Stimulated activated CD8-positive, alpha-beta memory T cell treated with anti-CD3 and anti-CD28 coated beads, Interleukin-15, amount 100 ng/mL, for 24 hours (primary cell): ENCODE results near the gene ZCCHC10.
"Not testable (repeated sequence)": the region's sequence is repeated elsewhere in the genome, so short reads cannot be mapped to it uniquely, and the experiment has no call there.

Experiments
- DNase-seq: peaks from one replicate; pipeline ENCODE4 v3.0.0-alpha.2; 2020; ENCODE audit warnings: low read depth

Gene ZCCHC10

DNA sequence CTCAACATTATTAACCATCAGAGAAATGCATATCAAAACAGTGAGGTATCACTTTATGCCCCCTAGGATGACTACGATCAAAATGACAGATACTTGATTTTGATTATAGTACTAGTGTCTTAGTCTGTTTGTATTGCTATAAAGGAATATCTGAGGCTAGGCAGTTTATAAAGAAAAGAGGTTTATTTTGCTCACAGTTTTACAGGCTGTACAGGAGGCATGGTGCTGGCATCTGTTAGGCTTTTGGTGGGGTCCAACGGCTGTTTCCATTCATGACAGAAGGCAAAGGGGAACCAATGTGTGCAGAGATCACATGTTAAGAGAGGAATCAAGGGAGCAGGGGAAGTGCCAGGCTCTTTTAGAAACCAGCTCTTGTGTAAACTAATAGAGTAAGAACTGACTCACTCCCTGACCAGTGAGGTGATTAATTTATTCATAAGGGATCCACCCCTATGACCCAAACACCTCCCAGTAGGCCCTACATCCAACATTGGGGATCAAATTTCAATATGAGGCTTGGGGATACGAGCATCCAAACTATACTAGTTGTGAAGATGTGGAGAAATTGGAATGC, 46.9 kb downstream of the ZCCHC10 start:
- no peak for DNase-seq

DNA sequence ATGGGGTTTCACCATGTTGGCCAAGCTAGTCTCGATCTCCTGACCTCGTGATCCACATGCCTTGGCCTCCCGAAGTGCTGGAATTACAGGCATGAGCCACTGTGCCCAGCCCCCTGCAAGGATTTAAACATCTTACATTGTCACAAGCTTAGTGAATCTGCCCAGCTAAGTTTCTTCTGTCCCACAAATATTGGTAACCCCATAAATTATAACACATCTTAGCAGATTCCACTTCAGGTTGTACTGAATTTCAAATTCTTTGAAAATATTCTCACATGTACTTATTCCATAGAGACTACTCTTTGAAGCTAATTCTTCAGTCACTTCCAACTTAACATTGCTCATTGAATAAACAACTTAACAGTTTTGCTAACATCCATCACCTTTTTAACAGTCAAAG, 49.5 kb downstream of the ZCCHC10 start:
- DNase-seq = no peak

DNA sequence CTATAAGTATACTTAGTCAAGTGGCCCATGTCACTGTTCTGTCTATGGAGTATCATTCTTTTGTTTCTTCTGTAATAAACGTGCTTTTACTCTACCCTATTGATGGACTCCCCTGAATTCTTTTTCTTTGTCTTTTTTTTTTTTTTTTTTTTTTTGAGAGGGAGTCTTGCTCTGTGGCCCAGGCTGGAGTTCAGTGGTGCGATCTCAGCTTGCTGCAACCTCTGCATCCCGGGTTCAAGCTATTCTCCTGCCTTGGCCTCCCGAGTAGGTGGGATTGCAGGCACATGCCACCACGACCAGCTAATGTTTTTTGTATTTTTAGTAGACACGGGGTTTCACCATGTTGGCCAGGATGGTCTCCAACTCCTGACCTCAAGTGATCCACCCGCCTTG, 53.9 kb downstream of the ZCCHC10 start:
- not testable (repeated sequence) for DNase-seq

DNA sequence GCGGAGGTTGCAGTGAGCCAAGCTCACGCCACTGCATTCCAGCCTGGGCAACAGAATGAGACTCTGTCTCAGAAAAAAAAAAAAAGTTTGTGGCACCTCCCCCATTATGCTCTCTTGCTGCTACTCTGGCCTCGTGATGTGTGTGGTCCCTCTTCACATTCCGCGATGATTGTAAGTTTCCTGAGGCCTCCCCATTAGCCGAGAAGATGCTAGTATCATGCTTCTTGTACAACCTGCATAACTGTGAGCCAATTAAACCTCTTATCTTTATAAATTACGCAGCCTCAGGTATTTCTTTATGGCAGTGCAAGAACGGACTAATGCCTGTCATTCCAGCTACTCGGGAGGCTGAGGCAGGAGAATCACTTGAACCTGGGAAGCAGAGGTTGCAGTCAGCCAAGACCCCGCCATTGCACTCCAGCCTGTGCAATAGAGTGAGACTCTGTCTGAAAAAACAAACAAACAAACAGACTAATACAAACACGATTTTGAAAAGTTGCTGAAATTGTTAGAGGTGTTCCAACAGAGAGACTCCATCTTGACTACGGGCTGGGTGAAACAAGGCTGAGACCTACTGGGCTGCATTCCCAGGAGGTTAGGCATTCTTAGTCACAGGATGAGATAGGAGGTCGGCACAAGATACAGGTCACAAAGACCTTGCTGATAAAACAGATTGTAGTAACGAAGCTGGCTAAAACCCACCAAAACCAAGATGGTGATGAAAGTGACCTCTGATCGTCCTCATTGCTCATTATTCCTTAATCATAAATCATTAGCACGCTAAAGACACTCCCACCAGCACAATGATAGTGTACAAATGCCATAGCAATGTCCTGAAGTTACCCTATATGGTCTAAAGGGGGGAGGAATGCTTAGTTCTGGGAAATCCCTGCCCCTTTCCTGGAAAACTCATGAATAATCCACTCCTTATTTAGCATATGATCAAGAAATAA, 54.6 kb downstream of the ZCCHC10 start:
- no peak for DNase-seq

DNA sequence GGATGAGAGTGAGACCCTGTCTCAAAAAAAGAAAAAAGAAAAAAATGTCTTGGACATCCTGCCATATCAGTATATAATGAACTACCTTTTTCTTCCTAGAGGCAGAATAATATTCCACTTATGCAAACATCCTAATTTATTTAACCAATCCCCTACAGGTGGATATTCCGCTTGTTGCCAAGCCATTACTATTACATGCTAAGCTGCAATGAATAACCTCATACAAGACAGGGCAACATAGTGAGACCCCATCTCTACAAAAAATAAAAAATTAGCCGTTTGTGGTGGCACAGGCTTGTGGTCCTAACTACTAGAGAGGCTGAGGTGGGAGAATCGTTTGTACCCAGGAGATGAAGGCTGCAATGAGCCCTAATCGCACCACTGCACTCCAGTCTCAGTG, 61.2 kb downstream of the ZCCHC10 start:
- DNase-seq = no peak

DNA sequence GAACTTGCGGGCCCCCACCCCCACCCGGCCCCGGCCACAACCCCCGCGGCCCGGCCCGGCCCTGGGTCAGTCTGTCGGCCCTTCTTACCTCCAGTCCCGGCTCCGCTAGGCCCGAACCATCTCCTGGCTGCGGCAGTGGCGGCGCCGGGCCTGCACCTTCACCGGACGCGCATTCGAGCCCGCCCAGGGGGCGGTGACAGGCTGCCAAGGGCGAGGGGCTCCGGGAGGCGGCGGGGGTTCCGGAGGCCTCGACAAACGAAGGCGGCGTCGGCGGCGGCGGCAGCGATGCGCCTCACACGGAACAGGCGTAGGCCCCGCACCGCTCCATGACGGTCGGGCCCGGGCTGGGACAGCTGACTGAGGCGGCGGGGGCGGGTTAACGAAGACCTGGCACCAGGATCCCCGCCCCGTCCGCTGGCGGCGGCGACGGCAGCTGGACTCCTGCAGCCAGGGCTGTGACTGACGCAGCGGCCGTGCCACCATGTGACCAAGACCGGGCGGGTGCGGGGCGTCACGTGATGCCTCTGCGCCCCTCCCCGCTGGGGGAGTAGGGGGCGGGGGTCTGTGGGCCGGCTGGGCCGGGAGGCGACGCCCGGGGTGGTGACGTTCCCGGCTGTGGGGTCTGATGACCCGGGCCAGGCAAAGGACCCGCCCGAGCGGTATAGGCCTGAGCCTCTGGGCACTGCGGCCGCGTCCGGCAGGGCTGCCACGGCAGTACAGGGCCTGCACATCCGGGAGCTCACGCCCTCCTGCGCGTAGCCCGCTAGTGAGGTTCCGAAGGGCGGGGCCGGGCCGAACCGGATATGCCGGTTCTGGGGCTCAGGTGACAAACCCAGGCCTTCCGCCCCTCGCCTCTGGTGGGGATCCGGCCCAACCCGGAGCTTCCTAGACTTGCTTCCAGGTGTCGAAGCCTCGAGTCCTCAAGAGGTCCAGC, 62.9 kb downstream of the ZCCHC10 start, which contains the start of gene AFF4:
TSS of gene AFF4 (minus strand) at position 464 of the 934 bp plus-strand sequence. CDS start 26,445 bp downstream, outside the sequence.
- peak; percentile 55 for DNase-seq

DNA sequence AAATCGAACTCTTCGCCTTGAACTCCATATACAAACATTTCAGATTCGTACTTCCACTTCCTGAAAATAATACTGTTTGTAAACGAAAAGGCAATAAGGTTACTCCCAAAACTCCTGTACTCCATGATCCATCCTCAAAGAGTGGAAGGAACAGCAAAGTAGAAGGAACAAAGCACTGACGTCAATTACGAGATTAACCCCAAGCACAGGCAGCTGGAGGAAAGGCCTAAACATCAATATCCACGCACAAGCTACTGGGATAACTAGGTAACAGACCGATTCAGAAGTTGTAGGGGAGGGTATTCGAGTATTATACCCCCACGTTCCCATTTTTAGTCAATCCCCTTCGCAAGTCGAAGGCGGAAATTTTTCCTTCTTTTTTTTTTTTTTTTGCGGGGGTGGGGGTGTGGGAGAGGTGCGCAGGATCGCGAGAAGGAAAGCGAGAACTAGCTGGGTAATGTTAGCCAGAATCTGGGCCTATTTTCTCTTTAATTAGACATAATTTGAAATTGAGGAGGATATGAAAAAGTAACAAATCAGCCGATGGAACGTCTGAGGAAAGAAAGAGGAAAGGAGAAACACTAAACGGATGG, 63.8 kb downstream of the ZCCHC10 start:
- no peak for DNase-seq

DNA sequence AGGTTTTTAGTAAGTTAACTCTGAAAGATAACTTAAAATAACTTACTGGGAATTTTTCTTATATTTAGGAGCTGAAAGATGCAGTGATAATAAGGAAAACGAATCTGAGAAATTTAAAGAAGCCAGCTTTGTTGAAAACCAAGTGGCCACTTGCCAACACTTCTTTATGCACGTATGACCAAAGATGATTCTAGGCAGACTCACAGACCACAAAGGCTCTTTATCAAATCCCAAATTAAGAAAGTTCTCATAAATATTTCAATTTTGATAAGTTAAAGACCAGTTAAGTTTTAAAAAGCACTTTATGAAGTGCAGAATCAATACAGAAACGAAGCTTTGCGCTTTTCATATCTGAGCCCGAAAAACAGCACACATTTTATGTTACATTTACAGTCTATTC, 64.5 kb downstream of the ZCCHC10 start:
- no peak for DNase-seq

DNA sequence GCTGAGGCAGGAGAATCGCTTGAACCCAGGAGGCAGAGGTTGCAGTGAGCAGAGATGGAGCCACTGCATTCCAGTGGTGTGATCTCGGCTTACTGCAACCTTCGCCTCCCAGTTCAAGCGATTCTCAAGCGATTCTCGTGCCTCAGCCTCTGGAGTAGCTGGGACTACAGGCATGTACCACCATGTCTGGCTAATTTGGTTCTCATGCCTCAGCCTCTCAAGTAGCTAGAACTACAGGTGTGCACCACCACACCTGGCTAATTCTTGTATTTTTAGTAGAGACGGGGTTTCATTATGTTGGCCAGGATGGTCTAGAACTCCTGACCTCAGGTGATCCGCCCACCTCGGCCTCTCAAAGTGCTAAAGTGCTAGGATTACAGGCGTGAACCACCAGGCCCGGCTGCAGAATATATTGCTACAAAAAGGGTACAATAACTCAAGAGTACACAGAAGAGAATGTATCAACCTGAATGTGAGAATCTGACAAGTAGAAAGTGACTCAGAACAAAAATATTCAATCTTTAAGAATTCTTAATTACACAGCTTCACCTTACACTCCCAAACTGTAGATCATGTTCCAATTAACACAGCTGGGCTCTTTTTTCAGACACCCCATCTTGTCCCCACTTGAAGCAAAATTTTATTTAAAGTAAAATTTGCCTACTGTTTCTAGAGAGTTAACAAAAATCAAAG, 65.1 kb downstream of the ZCCHC10 start:
- not testable (repeated sequence) for DNase-seq

DNA sequence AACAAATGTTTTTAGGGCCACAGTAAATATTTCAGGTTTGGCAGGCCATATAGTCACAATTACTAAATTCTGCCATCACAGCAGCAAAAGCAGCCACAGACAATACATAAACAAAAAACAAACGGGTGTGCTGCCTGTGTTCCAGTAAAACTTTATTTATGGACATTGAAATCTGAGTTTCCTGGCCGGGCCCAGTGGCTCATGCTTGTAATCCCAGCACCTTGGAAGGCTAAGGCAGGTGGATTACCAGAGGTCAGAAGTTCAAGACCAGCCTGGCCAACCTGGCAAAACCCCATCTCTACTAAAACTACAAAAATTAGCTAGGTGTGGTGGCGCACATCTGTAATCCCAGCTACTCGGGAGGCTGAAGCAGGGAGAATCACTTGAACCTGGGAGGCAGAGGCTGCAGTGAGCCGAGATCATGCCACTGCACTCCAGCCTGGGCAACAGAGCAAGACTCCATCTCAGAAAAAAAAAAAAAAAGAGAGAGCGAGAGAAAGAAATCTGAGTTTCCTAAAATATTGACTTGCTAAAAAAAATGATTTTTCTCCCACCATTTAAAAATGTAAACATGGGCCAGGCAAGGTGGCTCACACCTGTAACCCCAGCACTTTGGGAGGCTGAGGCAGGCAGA, 70.1 kb downstream of the ZCCHC10 start:
- not testable (repeated sequence) for DNase-seq

DNA sequence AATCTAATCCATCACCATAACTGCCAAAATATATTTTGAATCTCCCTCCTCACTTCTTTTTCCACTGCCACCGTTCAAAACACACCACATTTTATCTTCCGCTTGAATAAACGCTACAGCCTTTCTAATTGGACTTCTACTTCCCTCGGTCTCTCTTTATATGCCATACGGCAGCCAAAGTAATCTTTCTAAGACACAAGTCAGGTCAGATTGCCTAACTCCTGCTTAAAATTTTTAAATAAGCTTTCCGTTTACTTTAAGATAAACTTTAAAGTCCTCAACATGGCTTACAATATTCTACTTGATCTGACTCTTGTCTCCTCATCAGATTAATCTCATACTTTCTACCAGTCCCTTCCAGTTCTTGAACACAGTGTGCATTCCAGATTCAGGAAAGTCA, 72.6 kb downstream of the ZCCHC10 start:
- DNase-seq = no peak

DNA sequence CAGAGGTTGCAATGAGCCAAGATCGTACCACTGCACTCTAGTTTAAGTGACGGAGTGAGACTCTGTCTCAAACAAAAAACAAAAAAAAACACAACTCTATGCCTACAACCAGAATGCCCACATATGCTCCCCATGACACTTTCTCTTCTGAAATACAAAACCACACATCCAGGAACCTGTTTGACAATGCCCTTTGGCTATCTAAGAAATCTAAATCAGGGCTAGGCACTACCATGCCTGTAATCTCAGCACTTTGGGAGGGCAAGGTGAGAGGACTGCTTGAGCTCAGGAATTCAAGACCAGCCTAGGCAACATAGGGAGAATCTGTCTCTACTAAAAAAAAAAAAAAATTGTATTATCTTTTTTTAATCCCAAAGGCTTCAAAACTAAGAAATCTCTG, 73.5 kb downstream of the ZCCHC10 start:
- DNase-seq = no peak

DNA sequence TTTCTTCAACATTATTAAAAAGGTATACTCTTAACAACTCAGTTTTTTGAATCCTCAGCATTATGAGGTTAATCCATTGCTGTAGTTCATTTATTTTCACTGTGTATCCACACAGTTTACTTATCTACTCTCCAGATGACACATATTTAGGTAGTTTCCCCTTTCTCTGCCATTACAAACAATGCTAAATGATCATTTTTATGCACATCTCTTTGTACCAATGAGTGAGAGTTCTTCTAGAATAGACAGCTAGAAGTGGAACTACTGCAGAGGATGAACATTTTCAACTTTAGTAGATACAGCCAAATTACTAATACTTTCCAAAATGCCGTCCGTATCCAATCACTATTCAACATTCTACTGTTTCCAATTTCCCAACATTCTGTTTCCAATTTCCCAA, 74.5 kb downstream of the ZCCHC10 start:
- DNase-seq = no peak

DNA sequence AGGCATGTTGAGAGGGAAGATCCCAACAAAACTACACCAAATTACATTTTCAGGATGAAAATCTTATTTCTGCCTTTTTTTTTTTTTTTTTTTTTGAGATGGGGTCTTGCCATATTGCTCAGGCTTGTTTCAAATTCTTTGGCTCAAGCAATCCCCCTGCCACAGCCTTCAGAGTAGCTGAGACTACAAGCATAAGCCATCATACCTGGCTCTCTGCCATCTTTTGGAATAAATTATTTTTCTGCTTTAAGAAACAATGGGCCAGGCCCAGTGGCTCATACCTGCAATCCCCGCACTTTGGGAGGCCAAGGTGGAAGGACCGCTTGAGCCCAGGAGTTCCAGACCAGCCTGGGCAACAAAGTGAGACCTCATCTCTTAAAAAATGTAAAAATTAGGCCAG, 77.2 kb downstream of the ZCCHC10 start:
- no peak for DNase-seq

DNA sequence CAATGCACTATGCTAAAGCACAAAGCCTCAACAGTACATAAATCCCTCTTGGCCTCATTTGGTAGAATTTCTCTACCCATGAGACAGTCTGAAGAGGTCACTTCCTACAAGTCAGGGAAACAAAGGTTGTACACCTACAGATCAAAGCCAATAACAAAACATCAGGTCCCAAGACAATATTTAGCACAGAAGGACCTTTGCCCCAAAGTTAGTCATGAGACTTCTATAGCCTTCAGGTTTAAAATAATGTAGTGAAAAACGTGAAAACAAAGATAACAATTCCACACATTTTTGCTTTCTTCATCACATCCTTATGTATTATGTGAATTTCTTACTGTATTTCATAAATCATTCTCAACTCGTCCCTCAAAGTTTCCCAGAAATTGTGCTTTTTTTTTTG, 78.7 kb downstream of the ZCCHC10 start:
- no peak for DNase-seq
